Activated naive CD8-positive, alpha-beta T cell treated with anti-CD3 and anti-CD28 coated beads, Interleukin-2, amount 10 ng/mL, durations not matched to agents 7 days and 5 days (primary cell): ENCODE measurements around the gene EXOC6B. TPM values are rescaled to one million over a fixed set of nuclear protein-coding genes. Genes with fewer than 3 reads are reported as not detected.

ENCODE experiments used
- ATAC-seq: fragments of 150-1000 bp; cut with Tn5 transposase; one replicate; pipeline ENCODE4 v1.10.0; 2021; ENCODE audit warnings: low read depth, moderate library complexity
- POLR2A ChIA-PET: fragments of 350-600 bp; sonication (Branson Sonifier 250); formaldehyde crosslinking; loops from one replicate; lab custom pipeline; 2021; ENCODE audit warnings: antibody characterized with exemption; lab: Charles Lee
- DNase-seq: peaks from one replicate; pipeline ENCODE4 v3.0.0; 2021
- H3K27ac Mint-ChIP-seq: one replicate; pipeline ENCODE4 v1.8.0; 2022; ENCODE audit warnings: mild to moderate bottlenecking, mixed read lengths
- H3K27me3 Mint-ChIP-seq: one replicate; pipeline ENCODE4 v1.8.0; 2022; ENCODE audit warnings: mild to moderate bottlenecking, moderate library complexity, mixed read lengths
- H3K36me3 Mint-ChIP-seq: one replicate; pipeline ENCODE4 v1.8.0; 2021; ENCODE audit warnings: mild to moderate bottlenecking, mixed read lengths
- H3K4me1 Mint-ChIP-seq: one replicate; pipeline ENCODE4 v1.8.0; 2021; ENCODE audit warnings: mixed read lengths
- H3K4me3 Mint-ChIP-seq: one replicate; pipeline ENCODE4 v1.8.0; 2022; ENCODE audit warnings: mild to moderate bottlenecking, moderate library complexity, mixed read lengths
- H3K9me3 Mint-ChIP-seq: one replicate; pipeline ENCODE4 v1.8.0; 2021; ENCODE audit warnings: mixed read lengths
- total RNA-seq, 2 experiments: library from RNA; stranded (reverse); gene quantifications; one replicate each; pipeline ENCODE4 v1.2.3, GENCODE V29; 2021

Gene EXOC6B
- total RNA-seq, 2 experiments from 2014 or later, result 20.7 to 22.7 TPM

- Mint-ChIP-seq H3K27me3 (no peaks in the 10 kb centered on the region), H3K4me1 (no peaks in the 10 kb centered on the region), H3K9me3 (peaks cover 5% of the 10 kb centered on the region), H3K4me3 (no peak overlapping the region), H3K36me3 (no peaks in the 10 kb centered on the region), H3K27ac (no peak overlapping the region)
- ATAC-seq (no peak), DNase-seq (no peak)
- POLR2A ChIA-PET, result no interaction called here
These were observed 475.0 kb downstream of the EXOC6B start for GRCh38 chr2:72350852-72351251.

GRCh38 chr2:72349016-72349415, 476.8 kb downstream of the EXOC6B start:
- Mint-ChIP-seq H3K27me3 (no peaks in the 10 kb centered on the region), H3K4me1 (no peaks in the 10 kb centered on the region), H3K4me3 (no peak overlapping the region), H3K36me3 (no peaks in the 10 kb centered on the region), H3K9me3 (peaks cover 7% of the 10 kb centered on the region), H3K27ac (no peak overlapping the region)
- POLR2A ChIA-PET, result no interaction called here
- ATAC-seq, result no peak
- DNase-seq, result no peak

GRCh38 chr2:72347081-72347480, 478.8 kb downstream of the EXOC6B start:
- Mint-ChIP-seq H3K4me3 (no peak overlapping the region), H3K9me3 (peaks cover 7% of the 10 kb centered on the region), H3K27ac (no peak overlapping the region), H3K36me3 (no peaks in the 10 kb centered on the region), H3K4me1 (no peaks in the 10 kb centered on the region), H3K27me3 (no peaks in the 10 kb centered on the region)
- DNase-seq (no peak), ATAC-seq (no peak)
- POLR2A ChIA-PET, result no interaction called here

GRCh38 chr2:72341639-72342038, 484.2 kb downstream of the EXOC6B start:
- no peak overlapping the region for H3K27ac Mint-ChIP-seq
- H3K27me3 Mint-ChIP-seq, result no peaks in the 10 kb centered on the region
- H3K9me3 Mint-ChIP-seq, result peaks cover 2% of the 10 kb centered on the region

GRCh38 chr2:72340665-72341064, 485.2 kb downstream of the EXOC6B start:
- DNase-seq (no peak), ATAC-seq (no peak)
- H3K9me3 Mint-ChIP-seq, result peaks cover 2% of the 10 kb centered on the region
- POLR2A ChIA-PET, result no interaction called here
- H3K27ac Mint-ChIP-seq, result no peak overlapping the region
- H3K4me1 Mint-ChIP-seq, result no peaks in the 10 kb centered on the region
- H3K27me3 Mint-ChIP-seq, result no peaks in the 10 kb centered on the region
- H3K4me3 Mint-ChIP-seq, result no peak overlapping the region
- no peaks in the 10 kb centered on the region for H3K36me3 Mint-ChIP-seq

More at GRCh38 chr2:72341639-72342038, 484.2 kb downstream of the EXOC6B start:
- H3K4me1 Mint-ChIP-seq, result no peaks in the 10 kb centered on the region
- no peaks in the 10 kb centered on the region for H3K36me3 Mint-ChIP-seq
- H3K4me3 Mint-ChIP-seq, result no peak overlapping the region
- DNase-seq, result no peak
- ATAC-seq, result no peak
- POLR2A ChIA-PET, result no interaction called here

- Mint-ChIP-seq H3K27ac (no peak overlapping the region), H3K4me1 (no peaks in the 10 kb centered on the region), H3K4me3 (no peak overlapping the region), H3K27me3 (no peaks in the 10 kb centered on the region), H3K9me3 (no peaks in the 10 kb centered on the region), H3K36me3 (no peaks in the 10 kb centered on the region)
- POLR2A ChIA-PET, result no interaction called here
- no peak for DNase-seq
- no peak for ATAC-seq
These were observed 487.8 kb downstream of the EXOC6B start for GRCh38 chr2:72338076-72338475.

GRCh38 chr2:72332720-72333119, 493.1 kb downstream of the EXOC6B start:
- no peak for ATAC-seq
- POLR2A ChIA-PET, result no interaction called here
- DNase-seq, result no peak
- Mint-ChIP-seq H3K9me3 (peaks cover 2% of the 10 kb centered on the region), H3K4me3 (no peak overlapping the region), H3K4me1 (no peaks in the 10 kb centered on the region), H3K36me3 (peaks cover 1% of the 10 kb centered on the region), H3K27ac (no peak overlapping the region), H3K27me3 (no peaks in the 10 kb centered on the region)

- no peaks in the 10 kb centered on the region for H3K27me3 Mint-ChIP-seq
- no peaks in the 10 kb centered on the region for H3K4me1 Mint-ChIP-seq
- ATAC-seq, result no peak
- H3K27ac Mint-ChIP-seq, result no peak overlapping the region
- peaks cover 2% of the 10 kb centered on the region for H3K9me3 Mint-ChIP-seq
- peaks cover 1% of the 10 kb centered on the region for H3K36me3 Mint-ChIP-seq
- POLR2A ChIA-PET, result no interaction called here
- H3K4me3 Mint-ChIP-seq, result no peak overlapping the region
- DNase-seq, result no peak
These were observed 495.2 kb downstream of the EXOC6B start for GRCh38 chr2:72330652-72331051.

- Mint-ChIP-seq H3K27ac (no peak overlapping the region), H3K9me3 (peaks cover 4% of the 10 kb centered on the region), H3K4me1 (no peaks in the 10 kb centered on the region), H3K4me3 (no peak overlapping the region), H3K27me3 (no peaks in the 10 kb centered on the region), H3K36me3 (peaks cover 1% of the 10 kb centered on the region)
- POLR2A ChIA-PET, result no interaction called here
- DNase-seq, result no peak
- ATAC-seq, result no peak
These were observed 499.1 kb downstream of the EXOC6B start for GRCh38 chr2:72326759-72327158.

- no peak overlapping the region for H3K27ac Mint-ChIP-seq
- ATAC-seq (no peak), DNase-seq (no peak)
- no peak overlapping the region for H3K4me3 Mint-ChIP-seq
- POLR2A ChIA-PET, result no interaction called here
- H3K27me3 Mint-ChIP-seq, result no peaks in the 10 kb centered on the region
- H3K9me3 Mint-ChIP-seq, result peaks cover 4% of the 10 kb centered on the region
- no peaks in the 10 kb centered on the region for H3K4me1 Mint-ChIP-seq
- H3K36me3 Mint-ChIP-seq, result peaks cover 1% of the 10 kb centered on the region
These were observed 500.0 kb downstream of the EXOC6B start for GRCh38 chr2:72325592-72326422.

GRCh38 chr2:72316774-72317173, 509.1 kb downstream of the EXOC6B start:
- Mint-ChIP-seq H3K4me3 (no peak overlapping the region), H3K27me3 (no peaks in the 10 kb centered on the region), H3K9me3 (no peaks in the 10 kb centered on the region), H3K27ac (no peak overlapping the region), H3K36me3 (no peaks in the 10 kb centered on the region), H3K4me1 (no peaks in the 10 kb centered on the region)
- no peak for DNase-seq
- no peak for ATAC-seq
- POLR2A ChIA-PET, result no interaction called here

GRCh38 chr2:72300147-72300684, 525.6 kb downstream of the EXOC6B start:
- POLR2A ChIA-PET, result no interaction called here
- H3K4me1 Mint-ChIP-seq, result no peaks in the 10 kb centered on the region
- H3K27me3 Mint-ChIP-seq, result no peaks in the 10 kb centered on the region
- DNase-seq, result no peak
- H3K27ac Mint-ChIP-seq, result no peak overlapping the region
- peaks cover 22% of the 10 kb centered on the region for H3K9me3 Mint-ChIP-seq
- no peak for ATAC-seq
- H3K4me3 Mint-ChIP-seq, result no peak overlapping the region
- H3K36me3 Mint-ChIP-seq, result no peaks in the 10 kb centered on the region

GRCh38 chr2:72293620-72294019, 532.2 kb downstream of the EXOC6B start:
- Mint-ChIP-seq H3K36me3 (no peaks in the 10 kb centered on the region), H3K9me3 (peaks cover 4% of the 10 kb centered on the region)

GRCh38 chr2:72292433-72292832, 533.4 kb downstream of the EXOC6B start:
- POLR2A ChIA-PET, result no interaction called here
- Mint-ChIP-seq H3K9me3 (peaks cover 2% of the 10 kb centered on the region), H3K27ac (no peak overlapping the region), H3K4me1 (no peaks in the 10 kb centered on the region), H3K36me3 (no peaks in the 10 kb centered on the region), H3K4me3 (no peak overlapping the region), H3K27me3 (no peaks in the 10 kb centered on the region)
- ATAC-seq, result no peak
- no peak for DNase-seq

More at GRCh38 chr2:72293620-72294019, 532.2 kb downstream of the EXOC6B start:
- no peaks in the 10 kb centered on the region for H3K4me1 Mint-ChIP-seq
- H3K27ac Mint-ChIP-seq, result no peak overlapping the region
- ATAC-seq (no peak), DNase-seq (no peak)
- POLR2A ChIA-PET, result no interaction called here
- no peak overlapping the region for H3K4me3 Mint-ChIP-seq
- H3K27me3 Mint-ChIP-seq, result no peaks in the 10 kb centered on the region
